ENCODE measurements around the gene DMRTC1. TPM values are rescaled to one million over a fixed set of nuclear protein-coding genes. Genes with fewer than 3 reads are reported as not detected.
"Not testable (repeated sequence)": the region's sequence is repeated elsewhere in the genome, so short reads cannot be mapped to it uniquely, and the experiment has no call there.

Gene DMRTC1
- polyA plus RNA-seq, 2 of the 4 experiments (the other 2 are of a cell fraction): not detected

DNA sequence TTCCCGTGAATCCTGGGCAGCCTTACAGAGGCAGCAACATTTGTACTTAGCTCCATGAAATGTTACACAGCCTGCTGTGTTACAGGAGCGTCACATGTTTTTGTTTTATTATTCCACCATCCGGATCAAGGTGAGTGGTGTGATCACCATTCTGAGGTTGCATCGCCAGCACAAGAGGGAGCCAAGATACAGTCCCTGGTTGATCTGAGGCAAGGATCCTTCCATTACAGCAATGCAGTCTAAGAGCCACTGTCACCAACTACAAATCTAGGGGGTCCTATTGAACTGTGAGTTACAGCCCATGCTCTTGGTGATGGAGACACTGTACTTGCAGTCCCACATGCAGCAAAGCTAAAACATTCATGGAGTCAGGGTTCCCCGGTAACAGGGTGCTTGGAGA lies 27.5 kb downstream of the DMRTC1 start:
- H3K4me2 ChIP-seq; DNase-seq (ENCODE audit: low read depth in 1 of 2, low spot score in 1 of 2); H3K4me1 ChIP-seq; H3K4me3 ChIP-seq; POLR2A ChIA-PET; ATAC-seq; H3K27ac ChIP-seq; CTCF ChIA-PET; FAIRE-seq; H3K9me3 ChIP-seq: not testable (repeated sequence)
- 16% methylated on average over 3 of the region's 5 CpGs for WGBS (ENCODE audit: missing lambda C conversion rate)

- H3K4me3 ChIP-seq; DNase-seq (ENCODE audit: low read depth in 1 of 2, low spot score in 1 of 2); CTCF ChIA-PET; H3K9me3 ChIP-seq; FAIRE-seq; POLR2A ChIA-PET; H3K27ac ChIP-seq; H3K4me2 ChIP-seq; ATAC-seq; H3K4me1 ChIP-seq: not testable (repeated sequence)
- no CpG with 5 or more reads among the region's 13 CpGs for WGBS (ENCODE audit: missing lambda C conversion rate)
These were observed 31.3 kb downstream of the DMRTC1 start, which contains the start of gene FAM236C for GRCh38 chrX:72912315-72912714. TSS of gene FAM236C (plus strand) at chrX:72912615. CDS start at chrX:72912715, 100 bp downstream.

- H3K4me1 ChIP-seq; H3K27ac ChIP-seq; H3K4me3 ChIP-seq; CTCF ChIA-PET; FAIRE-seq; H3K9me3 ChIP-seq; POLR2A ChIA-PET; H3K4me2 ChIP-seq; DNase-seq (ENCODE audit: low read depth in 1 of 2, low spot score in 1 of 2); ATAC-seq: not testable (repeated sequence)
- WGBS (ENCODE audit: missing lambda C conversion rate): no CpG with 5 or more reads among the region's 14 CpGs
These were observed 53.9 kb downstream of the DMRTC1 start for GRCh38 chrX:72889740-72890139.

DNA sequence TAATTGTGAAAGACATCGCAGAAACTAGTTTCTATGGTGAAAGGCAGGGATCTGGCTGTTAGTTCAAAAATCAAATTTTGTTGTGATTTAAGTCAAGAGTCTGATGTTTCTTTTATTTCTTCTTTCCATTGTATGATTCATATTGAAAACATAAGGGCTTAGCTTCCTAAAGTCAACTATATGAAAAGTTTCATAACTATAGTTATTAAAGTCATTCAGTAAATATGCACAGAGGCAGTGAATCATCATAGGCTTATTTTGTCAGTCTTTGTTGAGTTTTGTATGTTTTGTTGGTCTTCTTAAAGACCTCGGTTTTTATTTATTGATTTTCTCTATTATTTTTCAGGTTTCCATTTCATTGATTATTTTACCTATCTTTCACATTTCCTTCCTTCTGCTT lies 60.7 kb downstream of the DMRTC1 start:
- FAIRE-seq: peak; percentile 46
- CTCF ChIA-PET; H3K9me3 ChIP-seq; H3K27ac ChIP-seq; H3K4me1 ChIP-seq; POLR2A ChIA-PET; H3K4me2 ChIP-seq; H3K4me3 ChIP-seq; DNase-seq (ENCODE audit: low read depth in 1 of 2, low spot score in 1 of 2); ATAC-seq: not testable (repeated sequence)
- WGBS (ENCODE audit: missing lambda C conversion rate): no CpG with 5 or more reads among the region's 2 CpGs

- ATAC-seq; DNase-seq (ENCODE audit: low read depth in 1 of 2, low spot score in 1 of 2); H3K27ac ChIP-seq; H3K4me3 ChIP-seq; POLR2A ChIA-PET; H3K4me2 ChIP-seq; H3K9me3 ChIP-seq; H3K4me1 ChIP-seq; CTCF ChIA-PET: not testable (repeated sequence)
- peak; percentile 86 for FAIRE-seq
- WGBS (ENCODE audit: missing lambda C conversion rate): no CpG with 5 or more reads among the region's 2 CpGs
These were observed 106.1 kb downstream of the DMRTC1 start for GRCh38 chrX:72837532-72837931.

- POLR2A ChIA-PET; H3K4me1 ChIP-seq; DNase-seq (ENCODE audit: low read depth in 1 of 2, low spot score in 1 of 2); CTCF ChIA-PET; H3K27ac ChIP-seq; H3K4me3 ChIP-seq; ATAC-seq; H3K4me2 ChIP-seq; FAIRE-seq; H3K9me3 ChIP-seq: not testable (repeated sequence)
- WGBS (ENCODE audit: missing lambda C conversion rate): no CpG with 5 or more reads among the region's 13 CpGs
These were observed 112.9 kb downstream of the DMRTC1 start for GRCh38 chrX:72830701-72831100.

Other genes starting within 250 kb of the DMRTC1 start
- gene PHKA1, start 229.5 kb downstream of the DMRTC1 start, polyA plus RNA-seq (2011; rRNA removed): 35.4 and 46.3 TPM in 2 replicates
- 18.1 to 19.3 TPM (median 18.3 TPM) in 3 replicates for gene PHKA1, start 229.5 kb downstream of the DMRTC1 start, polyA plus RNA-seq (2017; fragmentation: RNase III; extraction: RNeasy Plus Mini Kit Qiagen cat#74134 plus additional on column Dnase treatment)
- 0.10 TPM in 1 of 2 replicates, not detected in the other for gene DMRTC1B, start 166.9 kb downstream of the DMRTC1 start, polyA plus RNA-seq (2011; rRNA removed)
- not detected in 3 replicates for gene DMRTC1B, start 166.9 kb downstream of the DMRTC1 start, polyA plus RNA-seq (2017; fragmentation: RNase III; extraction: RNeasy Plus Mini Kit Qiagen cat#74134 plus additional on column Dnase treatment)
- not detected in 2 replicates for gene FAM236B, start 161.2 kb downstream of the DMRTC1 start, polyA plus RNA-seq (2011; rRNA removed)
- gene FAM236B, start 161.2 kb downstream of the DMRTC1 start, polyA plus RNA-seq (2017; fragmentation: RNase III; extraction: RNeasy Plus Mini Kit Qiagen cat#74134 plus additional on column Dnase treatment): not detected in 3 replicates
- not detected in 2 replicates for gene FAM236D, start 135.6 kb downstream of the DMRTC1 start, polyA plus RNA-seq (2011; rRNA removed)
- not detected in 3 replicates for gene FAM236D, start 135.6 kb downstream of the DMRTC1 start, polyA plus RNA-seq (2017; fragmentation: RNase III; extraction: RNeasy Plus Mini Kit Qiagen cat#74134 plus additional on column Dnase treatment)
- gene FAM236C, start 31.2 kb downstream of the DMRTC1 start, polyA plus RNA-seq (2011; rRNA removed): not detected in 2 replicates
- gene FAM236C, start 31.2 kb downstream of the DMRTC1 start, polyA plus RNA-seq (2017; fragmentation: RNase III; extraction: RNeasy Plus Mini Kit Qiagen cat#74134 plus additional on column Dnase treatment): not detected in 3 replicates
- not detected in 2 replicates for gene FAM236A, start 5.6 kb downstream of the DMRTC1 start, polyA plus RNA-seq (2011; rRNA removed)
- gene FAM236A, start 5.6 kb downstream of the DMRTC1 start, polyA plus RNA-seq (2017; fragmentation: RNase III; extraction: RNeasy Plus Mini Kit Qiagen cat#74134 plus additional on column Dnase treatment): not detected in 3 replicates
- gene PABPC1L2B, start 59.1 kb upstream of the DMRTC1 start, polyA plus RNA-seq (2011; rRNA removed): not detected in 2 replicates
- gene PABPC1L2B, start 59.1 kb upstream of the DMRTC1 start, polyA plus RNA-seq (2017; fragmentation: RNase III; extraction: RNeasy Plus Mini Kit Qiagen cat#74134 plus additional on column Dnase treatment): not detected in 3 replicates
- not detected in 2 replicates for gene PABPC1L2A, start 135.7 kb upstream of the DMRTC1 start, polyA plus RNA-seq (2011; rRNA removed)
- gene PABPC1L2A, start 135.7 kb upstream of the DMRTC1 start, polyA plus RNA-seq (2017; fragmentation: RNase III; extraction: RNeasy Plus Mini Kit Qiagen cat#74134 plus additional on column Dnase treatment): not detected in 3 replicates

Data from A549 (cell line).